ENCODE results near the gene TSPYL2.

Gene TSPYL2

DNA sequence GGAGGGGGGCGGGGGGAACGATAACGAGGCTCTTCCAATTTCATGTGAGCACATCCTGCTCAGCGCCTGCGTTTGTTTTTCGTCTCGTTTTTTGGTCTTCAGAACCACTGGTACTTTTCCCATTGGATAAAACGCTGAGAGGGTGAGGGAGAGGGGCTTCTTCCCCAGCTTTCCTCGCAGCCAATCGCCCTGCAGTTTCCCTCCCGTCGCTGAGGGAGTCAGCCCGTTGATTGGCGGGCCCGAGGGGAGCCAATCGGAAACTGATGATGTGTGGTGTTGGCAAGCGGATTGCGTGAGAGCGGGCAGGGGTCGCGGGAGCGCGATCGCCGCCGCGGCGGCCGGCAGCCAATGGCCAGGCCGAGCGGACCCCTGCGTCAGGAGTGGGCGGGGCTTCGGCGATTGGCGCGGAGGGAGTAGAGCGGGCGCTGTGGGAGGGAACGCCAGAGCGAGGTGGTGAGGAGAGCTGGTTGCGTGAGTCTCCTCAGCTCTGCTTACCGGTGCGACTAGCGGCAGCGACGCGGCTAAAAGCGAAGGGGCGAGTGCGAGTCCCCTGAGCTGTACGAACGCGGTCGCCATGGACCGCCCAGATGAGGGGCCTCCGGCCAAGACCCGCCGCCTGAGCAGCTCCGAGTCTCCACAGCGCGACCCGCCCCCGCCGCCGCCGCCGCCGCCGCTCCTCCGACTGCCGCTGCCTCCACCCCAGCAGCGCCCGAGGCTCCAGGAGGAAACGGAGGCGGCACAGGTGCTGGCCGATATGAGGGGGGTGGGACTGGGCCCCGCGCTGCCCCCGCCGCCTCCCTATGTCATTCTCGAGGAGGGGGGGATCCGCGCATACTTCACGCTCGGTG, at the start of gene TSPYL2:
TSPYL2 (plus strand) TSS at position 443 of the 848 bp plus-strand sequence; CDS start at position 575, 132 bp downstream.
- in situ Hi-C loops (cut with MboI; ENCODE audit: low sequenced_read_pairs), result no loop called here

DNA sequence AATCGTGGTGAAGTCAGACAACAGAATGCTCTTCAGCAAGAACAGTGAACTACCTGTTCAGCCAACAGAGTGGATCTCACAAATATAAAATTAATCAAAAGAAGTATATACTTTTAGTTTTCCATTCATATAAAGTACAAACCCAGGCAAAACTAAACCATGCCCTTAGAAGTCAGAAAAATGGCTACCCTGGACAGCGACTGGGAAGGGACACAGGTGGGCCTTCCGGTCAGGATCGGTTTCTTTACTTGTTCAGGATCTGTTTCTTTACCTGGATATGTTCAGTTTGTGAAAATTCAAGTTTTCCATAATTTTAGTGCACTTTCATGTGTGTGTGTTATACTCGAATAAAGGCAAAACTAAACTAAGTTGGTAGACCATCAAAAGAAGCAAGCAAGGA, 46.0 kb upstream of the TSPYL2 start:
- in situ Hi-C loops (cut with MboI; ENCODE audit: low sequenced_read_pairs), result no loop called here

DNA sequence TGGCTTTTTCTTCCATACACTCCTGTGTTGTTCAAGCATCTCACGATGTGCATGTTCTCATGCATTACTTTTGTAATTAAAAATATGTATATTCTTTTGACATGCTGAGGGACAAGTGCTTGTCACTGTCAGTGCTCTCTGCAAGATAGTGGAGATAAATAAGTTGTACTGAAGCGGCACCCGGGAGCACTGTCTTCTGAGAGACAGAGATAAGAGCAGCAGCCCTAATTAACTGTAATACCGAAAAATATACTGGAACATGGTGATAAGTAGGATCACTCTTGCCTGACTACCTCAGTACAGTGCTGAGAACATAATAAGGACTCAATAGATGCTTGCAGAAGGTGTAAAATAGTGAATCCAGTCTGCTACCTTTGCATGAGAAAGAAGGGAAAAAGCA, 42.9 kb upstream of the TSPYL2 start:
- in situ Hi-C loops (cut with MboI; ENCODE audit: low sequenced_read_pairs), result no loop called here

DNA sequence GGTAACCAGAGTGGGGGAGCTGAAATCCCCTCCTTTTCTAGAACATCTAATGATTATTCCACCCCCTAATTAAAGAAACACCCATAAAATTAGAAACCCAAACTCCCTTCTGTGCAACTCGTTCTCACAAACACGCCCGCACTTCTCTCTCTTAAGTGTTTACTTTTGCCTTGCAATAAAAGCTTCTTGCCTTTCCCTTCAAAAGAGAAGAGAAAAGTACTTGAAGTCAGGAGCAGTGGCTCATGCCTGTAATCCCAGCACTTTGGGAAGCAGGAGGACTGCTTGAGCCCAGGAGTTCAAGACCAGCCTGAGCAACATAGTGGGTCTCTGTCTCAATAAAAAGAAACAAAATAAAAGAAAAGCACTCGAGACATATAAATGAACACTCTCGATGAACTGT, 37.2 kb upstream of the TSPYL2 start:
- in situ Hi-C loops (cut with MboI; ENCODE audit: low sequenced_read_pairs), result no loop called here

DNA sequence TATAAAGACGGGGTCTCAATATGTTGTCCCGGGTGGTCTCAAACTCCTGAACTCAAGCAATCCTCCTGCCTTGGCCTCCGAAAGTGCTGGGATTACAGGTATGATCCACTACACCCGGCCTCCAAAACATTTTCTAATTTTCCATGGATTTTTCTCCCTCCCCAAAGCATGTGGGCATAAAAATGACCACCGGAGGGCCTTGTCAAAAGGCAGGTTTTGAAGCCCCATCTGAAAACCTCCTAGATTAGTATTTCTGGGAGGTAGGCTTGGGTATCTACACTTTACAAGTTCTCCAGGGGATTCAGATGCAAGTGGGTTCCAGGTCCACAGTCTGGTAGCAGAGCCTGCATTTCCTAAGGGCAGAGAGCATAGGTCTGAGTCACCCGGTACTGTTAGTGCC, 34.9 kb upstream of the TSPYL2 start:
- in situ Hi-C loops (cut with MboI; ENCODE audit: low sequenced_read_pairs), result no loop called here

DNA sequence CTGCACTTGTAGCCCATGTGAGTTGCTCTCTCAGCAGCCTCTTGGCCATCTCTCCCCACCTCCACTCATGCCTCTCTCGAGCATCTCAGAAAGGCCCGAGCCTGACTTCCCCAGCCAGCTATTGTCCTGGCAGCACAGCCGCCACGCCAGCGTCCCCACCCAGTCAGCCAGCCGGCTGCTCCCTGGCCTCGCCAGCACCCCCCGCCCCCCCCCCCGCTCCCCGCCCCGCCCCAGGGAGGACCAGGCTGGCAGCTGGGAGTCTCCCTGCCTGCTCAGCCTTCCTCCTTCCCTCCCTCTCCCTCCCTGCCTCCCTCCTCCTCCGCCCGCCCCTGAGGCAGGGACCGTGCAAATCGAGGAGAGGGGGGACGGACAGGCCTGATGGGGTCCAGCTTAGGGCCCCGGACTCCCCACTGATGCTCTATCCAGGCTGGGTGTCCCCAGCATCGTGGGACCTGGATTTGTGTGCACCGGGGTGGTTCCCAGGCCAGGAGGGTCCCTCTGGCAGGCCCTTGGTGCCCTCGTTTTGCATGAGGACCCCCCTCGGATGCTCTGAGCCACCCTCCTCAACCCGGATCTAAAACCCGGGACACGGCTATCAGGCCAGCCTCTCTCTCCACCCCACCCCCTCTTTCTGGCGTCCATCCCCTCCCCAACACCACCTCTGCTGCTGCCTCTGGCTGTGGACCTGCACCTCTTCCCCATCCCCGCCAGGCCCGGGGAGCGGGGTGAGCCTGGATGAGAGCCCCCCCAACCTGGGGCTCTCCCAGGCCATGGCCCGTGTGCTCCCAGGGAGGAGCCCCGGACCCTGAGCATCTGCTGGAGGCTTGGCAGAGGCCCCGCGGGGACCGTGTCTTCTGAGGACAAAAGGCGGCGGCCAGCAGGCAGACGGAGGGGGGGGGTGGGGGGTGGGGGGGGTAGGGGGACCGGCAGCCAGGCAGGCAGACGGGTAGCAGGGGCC, 33.7 kb upstream of the TSPYL2 start, which contains the start of gene GPR173:
GPR173 (plus strand) TSS at position 621 of the 958 bp plus-strand sequence. CDS start 27,833 bp downstream, outside the sequence.
- in situ Hi-C loops (cut with MboI; ENCODE audit: low sequenced_read_pairs), result no loop called here

DNA sequence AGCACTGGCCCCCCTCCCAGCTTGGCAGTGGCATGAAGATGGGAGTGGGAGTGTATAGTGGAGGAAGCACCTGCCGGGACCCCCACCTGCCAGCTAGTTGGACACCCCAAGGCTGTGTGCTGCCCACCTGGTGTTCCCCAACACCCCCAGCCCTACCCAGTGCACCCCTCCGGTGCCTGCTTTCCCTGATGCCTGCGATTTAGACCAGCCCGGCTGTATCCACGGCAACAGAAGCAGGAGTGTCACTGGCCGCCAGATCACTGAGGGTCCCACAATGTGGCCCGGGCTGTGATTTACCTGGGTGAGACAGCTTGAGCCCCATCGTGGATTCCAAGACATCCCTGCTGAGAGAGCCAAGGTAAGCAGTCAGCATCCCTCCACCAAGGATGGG, 33.0 kb upstream of the TSPYL2 start:
- in situ Hi-C loops (cut with MboI; ENCODE audit: low sequenced_read_pairs), result no loop called here

DNA sequence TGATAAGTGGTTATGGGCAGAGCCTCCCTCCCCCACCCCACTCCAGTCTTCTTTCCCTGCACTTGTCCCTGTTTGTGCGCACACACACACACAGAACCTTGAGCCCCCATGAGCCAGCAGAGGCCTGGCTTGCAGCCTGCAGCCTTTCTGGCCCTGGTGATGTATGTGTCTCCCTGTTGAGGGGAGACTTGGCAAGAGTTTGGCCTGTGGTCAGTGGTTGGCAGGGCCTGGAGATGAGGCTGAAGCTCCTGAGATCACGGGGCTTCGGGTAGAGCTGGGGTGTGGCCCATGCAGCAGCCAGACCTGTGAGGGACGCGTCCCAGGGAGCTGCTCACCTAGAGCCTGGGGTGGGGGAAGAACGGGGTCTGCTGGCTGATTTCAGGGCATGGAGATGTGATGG, 31.3 kb upstream of the TSPYL2 start:
- in situ Hi-C loops (cut with MboI; ENCODE audit: low sequenced_read_pairs), result no loop called here

DNA sequence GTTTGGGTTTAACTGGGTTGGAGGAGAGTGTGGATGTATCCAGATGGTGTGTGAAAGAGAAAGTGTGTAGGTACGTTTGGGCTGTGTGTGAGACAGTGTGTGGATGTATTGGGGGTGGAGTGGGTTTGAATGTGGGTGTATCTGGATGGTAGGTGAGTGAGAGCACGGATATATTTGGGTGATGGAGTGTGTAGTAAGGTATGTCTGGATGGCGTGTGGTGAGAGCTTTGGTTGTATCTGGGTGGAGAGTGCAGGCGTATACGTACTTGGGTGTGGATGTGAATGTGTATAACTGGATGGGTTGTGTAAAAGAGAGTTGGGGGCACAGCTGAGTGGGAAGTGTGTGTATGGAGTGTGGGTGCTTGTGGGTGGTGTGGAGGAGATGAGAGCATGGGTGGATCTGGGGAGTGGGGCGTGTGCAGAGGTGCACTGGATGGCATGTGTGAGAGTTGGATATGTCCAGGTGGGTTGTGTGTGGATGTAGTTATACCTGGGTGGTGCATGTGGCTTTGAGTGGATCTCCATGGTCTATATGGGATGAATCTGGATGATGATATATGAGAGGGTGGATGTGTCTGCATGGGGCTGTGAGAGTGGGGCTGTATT, 26.8 kb upstream of the TSPYL2 start:
- in situ Hi-C loops (cut with MboI; ENCODE audit: low sequenced_read_pairs), result no loop called here

DNA sequence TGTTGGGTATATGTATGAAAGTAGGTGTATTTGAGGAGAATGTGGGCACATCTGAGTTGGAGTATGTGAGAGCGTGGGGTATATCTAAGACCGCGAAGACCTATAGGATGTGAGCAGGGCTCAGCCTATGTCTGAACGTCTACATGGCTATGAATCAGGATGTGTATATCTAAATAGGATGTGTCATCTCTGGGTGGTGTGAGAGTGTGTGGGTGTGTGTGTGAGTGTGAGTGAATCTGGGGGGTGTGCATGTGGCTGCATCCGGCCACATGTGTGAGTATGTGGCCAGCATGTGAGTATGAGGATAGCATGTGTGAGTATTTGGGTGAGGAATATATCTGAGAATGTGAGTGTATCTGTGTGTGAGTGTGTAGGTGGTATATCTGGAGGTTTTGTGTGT, 25.9 kb upstream of the TSPYL2 start:
- in situ Hi-C loops (cut with MboI; ENCODE audit: low sequenced_read_pairs), result no loop called here

DNA sequence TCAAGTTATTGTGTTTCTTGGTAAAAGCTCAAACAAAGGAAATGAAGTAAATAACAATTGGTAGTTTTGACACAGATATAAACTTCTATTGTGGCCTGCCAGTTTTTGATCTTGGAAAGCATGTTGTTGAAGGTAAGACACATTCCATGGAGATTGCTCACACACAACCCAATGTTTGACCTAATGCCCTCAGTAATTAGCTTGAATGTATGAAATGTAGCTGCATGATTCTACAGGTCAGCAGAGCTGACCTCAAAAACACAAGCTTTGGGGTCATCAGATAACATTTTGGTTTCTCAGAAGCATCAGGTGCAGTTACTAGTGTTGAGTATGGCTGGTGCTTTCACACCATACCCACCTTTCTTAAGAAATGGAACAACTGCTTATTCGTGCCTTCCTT, 17.1 kb upstream of the TSPYL2 start:
- in situ Hi-C loops (cut with MboI; ENCODE audit: low sequenced_read_pairs), result no loop called here

DNA sequence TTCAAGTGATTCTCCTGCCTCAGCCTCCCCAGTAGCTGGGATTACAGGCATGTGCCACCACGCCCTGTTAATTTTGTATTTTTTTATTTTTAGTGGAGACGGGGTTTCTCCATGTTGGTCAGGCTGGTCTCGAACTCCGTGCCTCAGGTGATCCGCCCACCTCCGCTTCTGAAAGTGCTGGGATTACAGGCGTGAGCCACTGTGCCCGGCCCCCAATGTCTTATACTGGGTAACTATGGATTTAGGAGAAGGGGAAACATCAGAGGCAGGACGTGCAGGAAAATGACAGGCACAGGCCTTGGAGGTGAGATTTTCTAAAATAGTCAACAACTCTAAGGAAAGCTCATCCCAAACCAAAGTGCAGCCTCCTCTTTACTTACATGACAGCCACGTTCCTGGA, 11.1 kb upstream of the TSPYL2 start:
- in situ Hi-C loops (cut with MboI; ENCODE audit: low sequenced_read_pairs), result no loop called here

DNA sequence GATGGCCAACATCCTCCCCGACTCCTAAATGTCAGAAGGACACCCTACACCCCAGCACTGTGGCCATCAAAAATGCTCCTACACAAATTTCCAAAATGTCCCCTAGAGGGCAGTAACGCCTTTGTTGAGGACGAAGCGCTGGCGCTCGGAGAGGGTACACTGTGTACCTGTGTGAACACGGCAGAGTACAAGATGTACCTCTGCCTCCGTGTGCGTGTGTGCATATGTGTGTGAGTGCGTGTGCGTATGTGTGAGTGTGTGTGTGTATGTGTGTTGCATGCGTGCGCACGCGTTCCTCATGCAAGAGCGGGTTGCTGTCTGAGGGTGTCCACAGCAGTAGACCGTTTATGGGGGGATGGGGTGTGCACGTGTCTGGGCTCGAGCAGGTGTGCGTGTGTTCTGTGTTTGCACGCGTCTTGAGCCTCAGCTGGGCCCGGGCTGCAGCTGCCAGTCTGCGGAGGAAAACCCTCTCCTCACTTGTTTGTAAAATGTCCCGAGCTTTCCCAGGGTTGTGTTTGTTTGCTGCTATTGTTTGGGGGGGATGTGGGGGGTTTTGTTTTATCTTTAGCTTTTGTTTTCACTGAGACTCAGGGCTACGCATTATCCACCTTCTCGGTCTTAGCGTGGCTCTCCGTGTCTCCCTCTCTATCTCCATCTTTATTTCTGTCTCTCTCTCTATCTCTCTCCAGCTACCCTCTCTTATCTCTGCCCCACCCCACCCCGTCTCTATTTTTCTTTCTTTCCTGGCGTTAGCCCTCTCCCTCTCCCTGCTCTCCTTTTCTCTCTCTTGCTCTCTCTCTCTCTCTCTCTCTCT, 10.4 kb upstream of the TSPYL2 start:
- in situ Hi-C loops (cut with MboI; ENCODE audit: low sequenced_read_pairs), result no loop called here

DNA sequence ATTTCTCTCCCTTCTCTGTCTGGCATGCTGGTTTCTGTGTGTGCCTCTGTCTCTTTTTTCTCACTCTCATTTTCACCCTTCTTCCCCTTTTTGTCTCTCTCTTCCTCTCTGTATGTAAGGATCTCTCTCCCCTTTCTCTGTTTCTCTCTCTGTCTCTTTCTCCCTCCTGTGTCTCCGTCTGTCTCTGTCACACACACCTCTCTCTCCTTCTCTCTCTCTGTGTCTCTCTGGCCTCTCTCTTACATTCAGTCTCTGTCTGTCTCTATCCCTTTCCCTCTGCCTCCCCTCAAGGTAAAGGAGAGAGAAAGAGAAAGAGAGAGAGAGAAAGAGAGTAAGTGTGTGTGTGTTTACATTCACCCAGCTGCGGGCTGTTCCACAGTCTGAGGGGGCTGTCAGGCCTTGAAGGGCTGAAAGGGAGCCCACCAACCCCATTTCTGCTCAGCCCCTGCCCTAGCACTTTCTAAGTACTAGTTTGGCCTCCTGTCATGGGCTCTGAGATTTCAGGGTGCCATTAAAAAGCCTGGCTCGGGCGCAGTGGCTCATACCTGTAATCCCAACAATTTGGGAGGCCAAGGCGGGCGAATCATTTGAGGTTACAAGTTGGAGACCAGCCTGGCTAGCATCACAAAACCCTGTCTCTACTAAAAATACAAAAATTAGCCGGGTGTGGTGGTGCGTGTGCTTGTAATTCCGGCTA, 9.6 kb upstream of the TSPYL2 start:
- in situ Hi-C loops (cut with MboI; ENCODE audit: low sequenced_read_pairs), result no loop called here

DNA sequence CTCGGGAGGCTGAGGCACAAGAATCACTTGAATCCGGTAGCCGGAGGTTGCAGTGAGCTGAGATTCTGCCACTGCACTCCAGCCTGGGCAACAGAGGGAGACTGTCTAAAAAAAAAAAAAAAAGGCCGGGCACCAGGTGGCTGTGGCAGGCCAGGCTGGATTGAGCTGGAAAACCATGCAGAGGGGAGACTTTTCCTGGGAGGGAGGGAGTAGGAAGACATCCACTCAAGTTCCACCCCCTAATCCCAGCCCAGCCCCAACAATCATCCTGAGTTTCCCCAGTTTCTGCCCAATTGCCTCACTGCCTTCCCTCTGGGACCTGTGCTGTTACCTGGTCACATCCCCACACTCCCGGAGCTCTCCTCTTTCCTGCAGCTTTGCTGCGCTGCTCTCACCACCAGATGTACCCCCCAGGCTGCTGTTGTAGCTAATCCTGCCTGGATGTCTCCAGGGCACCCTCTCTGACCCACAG, 9.0 kb upstream of the TSPYL2 start:
- in situ Hi-C loops (cut with MboI; ENCODE audit: low sequenced_read_pairs), result no loop called here

DNA sequence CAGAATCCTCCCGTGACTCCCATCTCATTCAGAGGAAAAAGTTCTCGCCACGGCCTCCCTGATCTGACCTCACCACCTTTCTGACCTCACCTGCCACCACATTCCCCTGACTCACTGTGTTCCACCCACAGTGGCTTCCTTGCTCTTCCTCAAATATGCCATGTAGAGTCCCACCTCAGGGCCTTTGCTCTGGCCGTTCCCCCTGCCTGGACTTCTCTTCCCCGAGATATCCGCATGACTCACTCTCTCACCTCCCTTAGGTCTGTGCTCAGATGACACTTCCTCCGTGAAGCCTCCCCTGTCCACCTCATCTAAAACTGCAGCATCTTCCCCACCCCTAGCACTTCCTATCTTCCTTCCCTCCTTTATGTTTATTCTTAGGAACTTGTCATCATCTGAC, 7.2 kb upstream of the TSPYL2 start:
- in situ Hi-C loops (cut with MboI; ENCODE audit: low sequenced_read_pairs), result no loop called here

DNA sequence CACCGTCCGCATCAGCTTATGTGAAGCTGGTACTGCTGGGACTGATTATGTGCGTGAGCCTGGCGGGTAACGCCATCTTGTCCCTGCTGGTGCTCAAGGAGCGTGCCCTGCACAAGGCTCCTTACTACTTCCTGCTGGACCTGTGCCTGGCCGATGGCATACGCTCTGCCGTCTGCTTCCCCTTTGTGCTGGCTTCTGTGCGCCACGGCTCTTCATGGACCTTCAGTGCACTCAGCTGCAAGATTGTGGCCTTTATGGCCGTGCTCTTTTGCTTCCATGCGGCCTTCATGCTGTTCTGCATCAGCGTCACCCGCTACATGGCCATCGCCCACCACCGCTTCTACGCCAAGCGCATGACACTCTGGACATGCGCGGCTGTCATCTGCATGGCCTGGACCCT, 5.5 kb upstream of the TSPYL2 start:
- in situ Hi-C loops (cut with MboI; ENCODE audit: low sequenced_read_pairs), result no loop called here

DNA sequence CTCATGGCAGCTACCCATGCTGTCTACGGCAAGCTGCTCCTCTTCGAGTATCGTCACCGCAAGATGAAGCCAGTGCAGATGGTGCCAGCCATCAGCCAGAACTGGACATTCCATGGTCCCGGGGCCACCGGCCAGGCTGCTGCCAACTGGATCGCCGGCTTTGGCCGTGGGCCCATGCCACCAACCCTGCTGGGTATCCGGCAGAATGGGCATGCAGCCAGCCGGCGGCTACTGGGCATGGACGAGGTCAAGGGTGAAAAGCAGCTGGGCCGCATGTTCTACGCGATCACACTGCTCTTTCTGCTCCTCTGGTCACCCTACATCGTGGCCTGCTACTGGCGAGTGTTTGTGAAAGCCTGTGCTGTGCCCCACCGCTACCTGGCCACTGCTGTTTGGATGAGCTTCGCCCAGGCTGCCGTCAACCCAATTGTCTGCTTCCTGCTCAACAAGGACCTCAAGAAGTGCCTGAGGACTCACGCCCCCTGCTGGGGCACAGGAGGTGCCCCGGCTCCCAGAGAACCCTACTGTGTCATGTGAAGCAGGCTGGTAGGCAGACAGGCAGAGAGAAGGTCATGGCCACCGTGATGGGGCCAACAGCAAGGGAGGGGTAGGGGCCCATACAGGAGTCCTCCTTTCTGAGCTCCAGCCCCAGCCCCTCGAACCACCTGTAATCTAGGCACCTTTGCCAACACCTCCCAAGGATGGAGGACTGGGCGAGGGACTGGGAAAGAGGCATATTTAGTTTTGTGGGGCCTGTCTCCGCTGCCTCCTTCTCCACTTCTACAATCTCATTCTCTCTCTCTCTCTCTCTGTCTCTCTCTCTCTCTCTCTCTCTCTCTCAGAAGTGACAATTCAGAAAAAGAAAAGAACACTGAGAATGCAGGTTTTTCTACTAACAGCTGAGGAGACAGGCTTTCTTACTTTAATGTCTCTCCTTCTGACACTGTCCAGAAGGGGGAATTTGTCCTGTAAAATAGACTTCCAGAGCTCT, 4.7 kb upstream of the TSPYL2 start:
- in situ Hi-C loops (cut with MboI; ENCODE audit: low sequenced_read_pairs), result no loop called here

DNA sequence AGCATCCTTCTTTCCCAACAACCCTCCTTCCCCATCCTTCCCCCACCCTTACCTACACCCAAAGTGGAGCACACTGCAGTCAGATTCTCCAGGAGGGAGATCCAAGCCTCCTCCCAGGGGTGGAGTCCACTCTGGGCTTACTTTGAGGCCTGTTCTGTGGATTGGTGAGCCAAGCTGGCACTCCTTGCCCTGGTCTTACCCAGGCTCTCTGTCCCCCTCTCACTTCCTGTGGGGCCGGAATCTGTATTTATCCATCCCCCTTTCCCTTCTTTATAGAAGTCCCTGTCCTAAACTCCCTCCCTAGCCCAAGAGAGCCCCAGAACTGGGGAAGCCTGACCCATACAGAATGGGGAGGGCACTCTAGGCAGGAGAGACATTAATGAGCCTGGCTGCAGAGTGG, 3.2 kb upstream of the TSPYL2 start:
- in situ Hi-C loops (cut with MboI; ENCODE audit: low sequenced_read_pairs), result no loop called here
